HG02610 (cell line): Measurements from ENCODE around the gene ZDHHC14.
"Not testable (repeated sequence)": the region's sequence is repeated elsewhere in the genome, so short reads cannot be mapped to it uniquely, and the experiment has no call there.

Source experiments
- ATAC-seq: cut with Tn5 transposase; IDR thresholded peaks from one replicate; pipeline ENCODE4 v1.9.1; 2021; ENCODE audit warnings: mild to moderate bottlenecking, moderate library complexity; ENCODE audit not compliant: unreplicated experiment

The ZDHHC14 gene

GRCh38 chr6:157561929-157562810 is 181.2 kb downstream of the ZDHHC14 start:
- ATAC-seq = peak; percentile 32

GRCh38 chr6:157562997-157563396 is 182.0 kb downstream of the ZDHHC14 start:
- no peak for ATAC-seq

GRCh38 chr6:157563611-157564284 is 182.8 kb downstream of the ZDHHC14 start:
- peak; percentile 77 for ATAC-seq

GRCh38 chr6:157568702-157569101 is 187.7 kb downstream of the ZDHHC14 start:
- no peak for ATAC-seq

- ATAC-seq = peak; percentile 59
Observed at GRCh38 chr6:157569543-157569942, 188.6 kb downstream of the ZDHHC14 start.

GRCh38 chr6:157570104-157570503 is 189.1 kb downstream of the ZDHHC14 start:
- ATAC-seq = no peak

- ATAC-seq = no peak
Observed at GRCh38 chr6:157570752-157571151, 189.8 kb downstream of the ZDHHC14 start.

- ATAC-seq = peak; percentile 42
Observed at GRCh38 chr6:157571269-157571668, 190.3 kb downstream of the ZDHHC14 start.

- no peak for ATAC-seq
Observed at GRCh38 chr6:157571950-157572349, 191.0 kb downstream of the ZDHHC14 start.

- ATAC-seq = no peak
Observed at GRCh38 chr6:157574851-157575424, 193.9 kb downstream of the ZDHHC14 start.

- no peak for ATAC-seq
Observed at GRCh38 chr6:157575436-157576145, 194.6 kb downstream of the ZDHHC14 start.

- not testable (repeated sequence) for ATAC-seq
Observed at GRCh38 chr6:157576991-157577390, 196.0 kb downstream of the ZDHHC14 start.

GRCh38 chr6:157578527-157578926 is 197.5 kb downstream of the ZDHHC14 start:
- ATAC-seq = not testable (repeated sequence)

- no peak for ATAC-seq
Observed at GRCh38 chr6:157579467-157580031, 198.6 kb downstream of the ZDHHC14 start.

- no peak for ATAC-seq
Observed at GRCh38 chr6:157584036-157584435, 203.0 kb downstream of the ZDHHC14 start.

GRCh38 chr6:157585274-157586087 is 204.5 kb downstream of the ZDHHC14 start:
- no peak for ATAC-seq

GRCh38 chr6:157586088-157586414 is 205.1 kb downstream of the ZDHHC14 start:
- ATAC-seq = no peak

GRCh38 chr6:157586476-157587126 is 205.6 kb downstream of the ZDHHC14 start:
- ATAC-seq = no peak

- no peak for ATAC-seq
Observed at GRCh38 chr6:157587127-157587926, 206.3 kb downstream of the ZDHHC14 start.
